Stimulated activated CD8-positive, alpha-beta memory T cell treated with anti-CD3 and anti-CD28 coated beads, Interleukin-12 subunit alpha, Interleukin-12 subunit beta, amount 100 ng/mL, for 24 hours (primary cell): ENCODE data around the gene ASXL1.
"Not testable (repeated sequence)": the region's sequence is repeated elsewhere in the genome, so short reads cannot be mapped to it uniquely, and the experiment has no call there.

Experiments
- DNase-seq: peaks from one replicate; pipeline ENCODE4 v3.0.0-alpha.2; 2020; ENCODE audit errors: extremely low read depth

The ASXL1 gene

DNA sequence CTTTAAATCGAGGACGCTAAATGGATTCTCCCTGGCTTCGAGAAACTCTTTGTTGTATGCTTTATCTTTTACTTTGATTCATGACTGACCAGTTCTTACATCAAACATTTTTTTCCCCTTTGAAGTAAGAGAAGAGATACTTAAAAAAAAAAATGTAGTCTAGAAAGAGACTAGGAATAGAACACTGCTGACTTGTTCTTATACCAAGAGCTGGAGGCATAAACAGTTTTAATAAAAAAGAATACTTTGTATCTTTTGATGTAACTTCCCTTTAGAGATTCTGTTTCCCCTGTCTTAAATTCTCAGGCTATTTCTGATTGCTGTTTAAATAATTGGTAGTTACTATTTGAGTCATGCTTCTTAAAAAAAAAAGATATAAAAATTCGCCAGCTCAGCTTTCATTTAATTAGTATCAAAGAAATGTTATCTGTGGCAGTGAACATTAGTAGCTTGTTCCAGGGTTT, 4.8 kb downstream of the ASXL1 start:
- no peak for DNase-seq

GRCh38 chr20:32363492-32363891, 5.4 kb downstream of the ASXL1 start:
- DNase-seq: no peak

- no peak for DNase-seq
Measured at GRCh38 chr20:32364554-32365208, 6.5 kb downstream of the ASXL1 start.

DNA sequence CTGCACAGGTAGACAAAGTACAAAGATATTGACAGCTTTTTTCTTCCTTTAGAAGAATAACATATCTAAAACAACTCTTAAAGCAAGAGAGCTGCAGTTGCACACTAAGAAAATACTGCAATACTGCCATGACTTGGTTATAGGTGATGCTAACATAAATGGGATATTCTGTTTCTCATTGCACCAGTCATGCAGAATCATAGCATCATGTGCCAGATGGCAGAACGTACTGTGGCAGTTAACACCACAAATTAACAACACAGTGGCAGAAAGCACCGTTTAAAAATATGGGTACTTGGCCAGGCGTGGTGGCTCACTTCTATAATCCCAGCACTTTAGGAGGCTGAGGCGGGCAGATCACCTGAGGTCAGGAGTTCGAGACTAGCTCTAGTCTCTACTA, 7.4 kb downstream of the ASXL1 start:
- DNase-seq: no peak

- DNase-seq: no peak
Measured at GRCh38 chr20:32366380-32366779, 8.2 kb downstream of the ASXL1 start.

DNA sequence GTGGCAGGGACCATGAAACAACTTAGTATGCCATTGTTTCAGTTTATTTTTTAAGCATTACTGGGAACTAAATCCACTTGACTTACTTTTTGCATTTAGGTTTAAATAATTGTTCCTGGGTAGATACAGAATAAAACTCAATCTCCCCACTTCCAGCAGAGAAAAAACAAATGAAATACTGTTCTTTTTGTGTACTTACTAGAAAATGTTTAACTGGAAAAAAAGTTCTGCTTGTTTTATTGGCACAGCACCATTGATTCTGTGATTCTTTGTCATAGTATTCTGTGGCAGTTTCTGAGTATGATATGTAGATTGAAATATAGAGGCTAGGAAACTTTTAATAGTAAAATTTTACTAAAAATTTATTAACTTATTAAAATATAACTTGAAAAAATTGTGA, 10.2 kb downstream of the ASXL1 start:
- DNase-seq: no peak

- no peak for DNase-seq
Measured at GRCh38 chr20:32368925-32369324, 10.8 kb downstream of the ASXL1 start.

- DNase-seq: no peak
Measured at GRCh38 chr20:32370897-32371296, 12.8 kb downstream of the ASXL1 start.

- no peak for DNase-seq
Measured at GRCh38 chr20:32378461-32378860, 20.3 kb downstream of the ASXL1 start.

DNA sequence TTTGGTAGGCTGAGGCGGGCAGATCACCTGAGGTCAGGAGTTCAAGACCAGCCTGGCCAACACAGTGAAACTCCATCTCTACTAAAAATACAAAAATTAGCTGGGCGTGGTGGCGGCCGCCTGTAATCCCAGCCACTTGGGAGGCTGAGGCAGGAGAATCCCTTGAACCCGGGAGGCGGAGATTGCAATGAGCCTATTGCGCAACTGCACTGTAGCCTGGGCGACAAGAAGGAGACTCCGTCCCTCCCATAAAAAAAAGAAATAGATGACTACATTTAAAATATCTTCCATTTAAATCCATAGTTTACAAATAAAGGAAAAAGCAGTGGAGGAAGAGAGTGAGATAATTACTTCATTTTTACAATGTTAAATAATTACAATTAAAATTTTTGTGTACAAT, 21.9 kb downstream of the ASXL1 start:
- DNase-seq: not testable (repeated sequence)

- DNase-seq: no peak
Measured at GRCh38 chr20:32380745-32381144, 22.6 kb downstream of the ASXL1 start.

GRCh38 chr20:32382102-32382950, 24.2 kb downstream of the ASXL1 start:
- no peak for DNase-seq

DNA sequence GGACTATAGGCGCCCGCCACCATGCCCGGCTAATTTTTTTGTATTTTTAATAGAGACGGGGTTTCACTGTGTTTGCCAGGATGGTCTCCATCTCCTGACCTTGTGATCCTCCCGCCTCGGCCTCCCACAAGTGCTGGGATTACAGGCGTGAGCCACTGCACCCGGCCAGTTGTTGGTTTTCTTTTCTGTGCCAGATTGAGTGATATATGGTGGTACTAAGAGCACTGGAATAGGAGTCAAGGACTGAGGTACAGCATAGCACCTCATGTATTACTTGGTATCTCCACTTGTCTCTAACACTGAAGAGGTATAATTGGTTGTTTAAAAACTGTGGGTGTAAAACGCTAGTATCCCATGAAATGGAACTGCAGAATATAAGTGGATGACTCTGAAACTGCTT, 25.3 kb downstream of the ASXL1 start:
- not testable (repeated sequence) for DNase-seq

DNA sequence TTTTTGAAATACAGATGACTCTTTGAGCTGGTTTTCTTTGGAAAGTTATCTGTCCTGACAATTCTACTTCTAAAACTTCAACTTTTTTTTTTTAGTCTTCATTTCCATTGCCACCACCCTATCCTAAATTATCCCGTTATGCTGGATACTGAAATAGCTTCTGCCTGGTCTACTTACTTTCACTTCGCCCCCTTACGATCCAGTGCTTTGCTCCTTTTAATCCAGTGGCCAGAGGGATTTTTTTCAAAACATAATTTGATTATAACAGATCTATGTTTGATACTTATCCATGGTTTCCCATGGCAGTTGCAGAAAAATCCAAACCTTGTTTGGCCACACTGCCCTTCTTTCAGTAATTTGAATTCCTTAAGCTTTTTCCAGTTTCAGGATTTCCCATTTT, 27.4 kb downstream of the ASXL1 start:
- DNase-seq: no peak

- DNase-seq: no peak
Measured at GRCh38 chr20:32386091-32386490, 28.0 kb downstream of the ASXL1 start.

- DNase-seq: no peak
Measured at GRCh38 chr20:32387252-32387651, 29.1 kb downstream of the ASXL1 start.

DNA sequence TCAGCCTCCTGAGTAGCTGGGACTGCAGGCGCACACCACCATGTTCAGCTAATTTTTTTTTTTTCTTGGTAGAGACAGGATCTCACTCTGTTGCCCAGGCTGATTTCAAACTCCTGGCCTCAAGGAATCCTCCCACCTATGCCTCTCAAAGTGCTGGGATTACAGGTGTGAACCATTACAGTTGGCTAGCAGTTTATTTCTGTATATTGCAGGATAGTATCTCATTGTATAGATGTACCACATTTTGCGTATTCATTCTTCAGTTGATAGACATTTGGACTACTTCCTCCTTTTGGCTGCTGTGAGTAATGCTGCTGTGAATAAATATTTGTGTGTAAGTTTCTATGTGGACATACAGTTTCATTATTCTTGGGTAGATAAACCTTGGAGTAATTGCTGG, 32.9 kb downstream of the ASXL1 start:
- no peak for DNase-seq

DNA sequence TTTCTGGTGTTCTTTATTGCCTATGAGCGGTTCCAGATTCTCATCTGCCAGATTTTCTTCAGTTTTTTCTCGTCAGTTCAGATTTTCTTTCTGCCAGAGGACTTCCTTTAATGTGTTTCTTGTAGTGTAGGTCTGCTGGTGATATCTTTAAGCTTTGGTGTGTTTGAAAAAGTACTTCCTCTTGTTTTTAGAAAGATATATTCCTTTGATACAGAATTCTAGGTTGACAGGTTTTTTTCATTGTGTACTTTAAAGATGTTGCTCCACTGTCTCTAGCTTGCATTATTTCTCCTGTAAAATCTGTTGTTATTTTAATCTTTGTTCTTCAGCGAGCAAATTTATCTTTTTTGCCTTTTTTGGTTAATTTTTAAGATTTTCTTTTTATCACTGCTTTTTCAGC, 36.9 kb downstream of the ASXL1 start:
- DNase-seq: no peak

DNA sequence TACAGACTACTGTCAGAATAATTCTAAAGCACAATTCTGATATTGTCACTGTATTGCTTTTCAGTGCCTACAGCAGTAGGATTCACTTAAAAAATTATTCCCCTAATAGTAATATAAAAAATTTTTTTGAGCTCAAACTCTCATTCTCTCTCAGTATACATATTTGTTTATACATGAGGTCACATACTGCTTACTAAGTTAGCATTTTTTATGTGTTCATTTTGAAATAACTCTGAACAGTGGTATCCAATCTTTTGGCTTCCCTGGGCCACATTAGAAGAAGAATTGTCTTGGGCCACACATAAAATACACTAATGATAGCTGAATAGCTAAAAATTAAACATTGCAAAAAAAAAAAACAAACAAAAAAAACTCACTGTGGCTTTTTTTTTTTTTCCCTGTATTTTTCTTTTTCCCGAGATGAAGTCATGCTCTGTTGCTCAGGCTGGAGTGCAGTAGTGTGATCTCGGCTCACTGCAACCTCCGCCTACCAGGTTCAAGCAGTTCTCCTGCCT, 38.6 kb downstream of the ASXL1 start:
- no peak for DNase-seq

GRCh38 chr20:32397567-32398084, 39.5 kb downstream of the ASXL1 start:
- DNase-seq: no peak

DNA sequence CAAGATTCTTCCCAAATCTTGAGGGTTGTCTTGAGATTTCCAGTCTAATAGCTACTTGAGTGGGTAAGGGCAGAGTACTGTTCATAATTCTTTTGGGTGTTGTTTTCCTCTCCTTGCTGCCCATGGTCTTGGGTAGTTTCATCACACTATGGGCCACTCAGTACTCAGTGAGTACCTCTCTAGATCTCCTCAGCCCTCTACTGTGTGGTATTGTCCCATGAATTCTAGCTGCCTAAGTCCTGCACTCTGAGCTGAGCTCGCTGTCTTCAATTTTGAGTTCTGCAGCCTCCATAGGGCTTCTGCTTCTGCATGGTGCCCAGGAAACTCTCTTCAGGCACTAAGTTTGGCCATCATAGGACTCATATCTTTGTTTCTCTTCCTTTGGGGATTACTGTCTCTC, 42.3 kb downstream of the ASXL1 start:
- no peak for DNase-seq

DNA sequence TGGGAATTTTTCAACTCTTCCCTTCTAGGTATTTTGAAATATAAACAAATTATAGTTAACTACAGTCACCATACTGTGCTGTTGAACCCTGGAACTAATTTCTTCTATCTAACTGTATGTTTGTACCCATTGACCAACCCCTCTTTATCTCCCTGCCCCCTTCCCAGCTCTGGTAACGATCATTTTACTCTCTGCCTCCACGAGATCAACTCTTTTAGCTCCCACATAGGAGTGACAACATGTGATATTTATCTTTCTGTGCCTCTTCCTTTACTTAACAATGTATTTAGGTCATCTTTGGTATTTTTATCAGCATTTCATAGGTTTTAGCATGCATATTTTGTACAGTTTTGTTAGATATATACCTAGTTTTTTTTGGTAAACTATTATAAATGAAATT, 45.9 kb downstream of the ASXL1 start:
- DNase-seq: no peak

GRCh38 chr20:32406701-32407100, 48.6 kb downstream of the ASXL1 start:
- DNase-seq: no peak
